Right lobe of liver (tissue), 6 donors: Measurements from ENCODE around the gene NAPA. TPM values are rescaled to one million over a fixed set of nuclear protein-coding genes. Genes with fewer than 3 reads are reported as not detected.

ENCODE experiments used
- ATAC-seq, 4 donors: fragments of 200-7000 bp; cut with Tn5 transposase; one replicate each; pipeline ENCODE4 v1.9.1; 2020; ENCODE audit warnings: mild to moderate bottlenecking in 4 of 4, moderate library complexity in 4 of 4
- DNase-seq, 3 donors: peaks; one replicate each; pipeline ENCODE4 v3.0.0-alpha.2; 2020
- H3K27ac ChIP-seq, 3 donors: fragments of 200-600 bp; one replicate each; pipeline ENCODE4 v1.8.0; 2022
- H3K27me3 ChIP-seq, 2 donors: fragments of 200-600 bp; one replicate each; pipeline ENCODE4 v1.8.0; 2022
- H3K36me3 ChIP-seq, 4 donors: fragments of 200-600 bp; sonication (generic) in 1 of 4; one replicate each; pipeline versions ENCODE4 v1.5.1 to v1.8.0; 2017 to 2022; ENCODE audit warnings: control low read depth in 1 of 4
- H3K4me1 ChIP-seq, 4 donors: fragments of 200-600 bp; sonication (generic) in 1 of 4; one replicate each; pipeline versions ENCODE4 v1.5.1 to v1.8.0; 2017 to 2022; ENCODE audit warnings: control low read depth in 1 of 4
- H3K4me3 ChIP-seq, 3 donors: fragments of 200-600 bp; one replicate each; pipeline ENCODE4 v1.8.0; 2022
- H3K9me3 ChIP-seq, 4 donors: fragments of 200-600 bp; sonication (generic) in 1 of 4; one replicate each; pipeline versions ENCODE4 v1.5.1 to v1.8.0; 2017 to 2022; ENCODE audit warnings: control low read depth in 1 of 4
- POLR2A ChIP-seq: fragments of 450-650 bp; IDR thresholded peaks from one replicate; pipeline ENCODE4 v1.6.1; 2017; ENCODE audit warnings: antibody characterized with exemption, mild to moderate bottlenecking
- WGBS: methylation state at CpG from one replicate; pipeline ENCODE4 v1.1.6; 2018; ENCODE audit warnings: low coverage, low lambda C conversion rate; ENCODE audit not compliant: insufficient coverage; ENCODE audit errors: missing lambda C conversion rate; 5-methylcytosine and 5-hydroxymethylcytosine counted together
- intact Hi-C, 2 donors: fragments of 100-400 bp; cut with DNase I; formaldehyde crosslinking; loops; one replicate each; pipeline versions ENCODE4 v1.11.2 to v1.14.1; 2022
- total RNA-seq, 6 experiments: library from RNA; depleted of rRNA in 2 of 6; stranded (reverse); fragments of >200 nt in 2 of 6; fragmentation: NEBNext Ultra II Directional in 3 of 6; extraction: Animal tissue kit (Norgen Biotek cat#: 25700) in 3 of 6; gene quantifications; one replicate each; pipeline versions ENCODE4 v1.1.0 to v1.2.4, GENCODE V29; 2016 to 2023
- TF ChIP-seq, protein P1 (sequence below), 4 donors: fragments of 200-600 bp in 3 of 4; fragments of 450-650 bp in 1 of 4; IDR thresholded peaks; one replicate each; pipeline versions ENCODE4 v1.5.1 to v1.8.0; 2016 to 2022; ENCODE audit warnings: antibody characterized with exemption in 4 of 4, mild to moderate bottlenecking in 2 of 4
- donor health status: DM: no; HTN: yes; CAD: no.
- donor health status: DM: no; HTN: no; CAD: no.
- donor health status: DM: no; HTN: no; CAD: no.
- donor health status: DM: no; HTN: yes; CAD: no.
- donor health status: DM: no; HTN: yes; CAD: no.

Gene NAPA
- total RNA-seq, 6 experiments from 2014 or later: 83.0 to 179 (median 96.0) TPM

DNA sequence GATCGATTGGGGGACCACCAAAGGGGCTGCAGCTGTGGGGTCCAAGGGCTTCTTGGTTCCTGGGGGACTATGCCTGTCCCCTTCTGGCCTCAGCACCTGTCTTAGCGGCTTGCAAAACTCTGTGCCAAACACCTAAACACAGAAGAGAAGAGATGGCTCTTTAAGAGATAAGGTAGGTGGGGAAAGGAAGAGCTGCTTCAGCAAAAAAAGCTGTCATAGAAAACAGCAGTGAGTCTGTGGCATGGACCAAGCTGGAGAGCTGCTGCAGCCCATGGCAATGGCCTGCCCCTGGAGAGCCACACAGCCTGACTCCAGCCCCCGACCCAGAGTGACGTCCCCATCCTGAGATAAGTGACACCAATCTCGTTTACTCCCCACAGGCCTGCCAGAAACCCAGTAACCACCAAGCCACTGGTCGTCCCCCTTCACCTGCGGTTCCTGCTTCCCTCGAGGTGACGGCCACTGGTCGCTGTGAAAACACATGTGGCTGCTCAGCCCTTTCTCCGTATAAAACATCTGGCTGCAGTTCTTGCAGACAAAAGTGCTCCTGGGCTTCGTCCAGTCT is 25.0 kb upstream of the NAPA start:
- TF ChIP-seq POLR2A: no peak
- TF ChIP-seq, protein P1, sequence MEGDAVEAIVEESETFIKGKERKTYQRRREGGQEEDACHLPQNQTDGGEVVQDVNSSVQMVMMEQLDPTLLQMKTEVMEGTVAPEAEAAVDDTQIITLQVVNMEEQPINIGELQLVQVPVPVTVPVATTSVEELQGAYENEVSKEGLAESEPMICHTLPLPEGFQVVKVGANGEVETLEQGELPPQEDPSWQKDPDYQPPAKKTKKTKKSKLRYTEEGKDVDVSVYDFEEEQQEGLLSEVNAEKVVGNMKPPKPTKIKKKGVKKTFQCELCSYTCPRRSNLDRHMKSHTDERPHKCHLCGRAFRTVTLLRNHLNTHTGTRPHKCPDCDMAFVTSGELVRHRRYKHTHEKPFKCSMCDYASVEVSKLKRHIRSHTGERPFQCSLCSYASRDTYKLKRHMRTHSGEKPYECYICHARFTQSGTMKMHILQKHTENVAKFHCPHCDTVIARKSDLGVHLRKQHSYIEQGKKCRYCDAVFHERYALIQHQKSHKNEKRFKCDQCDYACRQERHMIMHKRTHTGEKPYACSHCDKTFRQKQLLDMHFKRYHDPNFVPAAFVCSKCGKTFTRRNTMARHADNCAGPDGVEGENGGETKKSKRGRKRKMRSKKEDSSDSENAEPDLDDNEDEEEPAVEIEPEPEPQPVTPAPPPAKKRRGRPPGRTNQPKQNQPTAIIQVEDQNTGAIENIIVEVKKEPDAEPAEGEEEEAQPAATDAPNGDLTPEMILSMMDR (IDR thresholded peaks at IDR 0.05): no peak
- Histone ChIP-seq H3K9me3 (no peaks in the 10 kb centered on the region), H3K36me3 (no peaks in the 10 kb centered on the region), H3K27me3 (no peaks in the 10 kb centered on the region), H3K4me1 (peaks cover 0 to under 1% (median 0%) of the 10 kb centered on the region in 4 donors), H3K27ac (no peak overlapping the region), H3K4me3 (no peak overlapping the region)
- intact Hi-C loops: loop anchor here in 1 of 2 donors (10.0 kb wide), 1 partner anchor 155 kb away; no protein-coding TSS in a partner anchor
- peak in 3 of 4 donors; percentile 17 to 39 (median 20) for ATAC-seq
- DNase-seq: no peak
- WGBS: 49% methylated on average over 11 of the region's 12 CpGs

DNA sequence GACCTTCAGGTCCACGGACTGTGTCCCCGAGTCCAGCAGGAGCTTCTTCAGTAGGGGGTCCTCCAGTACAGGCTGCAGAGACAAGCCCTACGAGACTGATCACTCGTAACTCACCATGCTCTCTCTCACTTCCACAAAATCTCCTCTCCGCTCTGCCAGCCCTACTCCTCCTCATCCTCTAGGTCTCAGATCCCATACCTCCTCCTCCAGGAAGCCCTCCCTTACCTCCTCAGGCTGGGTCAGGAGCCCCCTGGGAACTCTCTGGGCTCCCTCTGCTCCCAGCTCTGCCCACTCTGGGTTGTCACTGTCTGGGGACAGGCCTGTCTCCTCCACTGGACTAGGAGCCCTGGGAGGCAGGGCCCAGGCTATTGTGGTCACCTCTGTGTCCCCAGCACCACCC is 23.9 kb upstream of the NAPA start:
- Histone ChIP-seq H3K27me3 (no peaks in the 10 kb centered on the region), H3K9me3 (no peaks in the 10 kb centered on the region), H3K4me3 (no peak overlapping the region), H3K4me1 (no peaks in the 10 kb centered on the region), H3K36me3 (no peaks in the 10 kb centered on the region), H3K27ac (no peak overlapping the region)
- WGBS: no CpG with 5 or more reads among the region's 5 CpGs
- intact Hi-C loops: loop anchor here in 1 of 2 donors (10.0 kb wide), 1 partner anchor 156 kb away; no protein-coding TSS in a partner anchor
- TF ChIP-seq POLR2A: no peak
- TF ChIP-seq, protein P1 (IDR thresholded peaks at IDR 0.05): no peak
- ATAC-seq (no peak), DNase-seq (no peak)

DNA sequence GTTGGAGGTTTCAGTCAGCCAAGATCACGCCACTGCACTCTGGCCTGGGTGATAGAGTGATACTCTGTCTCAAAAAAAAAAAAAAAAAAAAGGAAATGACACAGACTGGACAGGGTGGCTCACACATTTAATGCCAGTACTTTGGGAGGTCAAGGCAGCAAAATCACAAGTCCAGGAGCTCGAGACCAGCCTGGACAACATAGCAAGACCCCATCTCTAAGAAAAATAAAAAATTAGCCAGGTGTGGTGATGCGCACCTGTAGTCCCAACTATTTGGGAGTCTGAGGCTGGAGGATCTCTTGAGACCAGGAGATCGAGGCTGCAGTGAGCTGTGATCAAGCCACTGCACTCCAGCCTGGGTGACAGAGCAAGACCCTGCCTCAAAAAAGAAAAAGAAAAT is 22.6 kb upstream of the NAPA start:
- no peak overlapping the region for H3K4me3 ChIP-seq
- TF ChIP-seq, protein P1 (IDR thresholded peaks at IDR 0.05): no peak
- no peak for TF ChIP-seq POLR2A
- 93% methylated on average over 3 of the region's 4 CpGs for WGBS
- intact Hi-C loops: loop anchor here in 1 of 2 donors (10.0 kb wide), 1 partner anchor 157 kb away; no protein-coding TSS in a partner anchor
- no peaks in the 10 kb centered on the region for H3K27me3 ChIP-seq
- H3K36me3 ChIP-seq: no peaks in the 10 kb centered on the region
- H3K4me1 ChIP-seq: no peaks in the 10 kb centered on the region
- H3K27ac ChIP-seq: no peak overlapping the region
- no peak for ATAC-seq
- no peaks in the 10 kb centered on the region for H3K9me3 ChIP-seq
- no peak for DNase-seq

DNA sequence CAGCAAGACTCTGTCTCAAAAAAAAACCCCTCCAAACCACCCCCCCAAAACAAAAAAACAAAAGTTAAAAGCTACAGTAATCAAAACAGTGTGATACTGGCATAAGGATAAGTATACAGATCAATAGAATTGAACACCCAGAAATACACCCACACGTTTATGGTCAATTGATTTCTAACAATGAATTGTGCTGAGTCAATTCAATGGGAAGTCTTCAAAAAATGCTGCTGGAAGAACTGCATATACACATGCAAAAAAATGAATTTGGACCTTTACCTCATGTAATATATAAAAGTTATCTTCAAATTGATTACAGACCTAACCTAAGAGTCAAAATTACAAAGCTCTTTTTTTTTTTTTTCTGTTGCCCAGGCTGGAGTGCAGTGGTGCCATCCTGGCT is 19.8 kb upstream of the NAPA start:
- H3K9me3 ChIP-seq: no peaks in the 10 kb centered on the region
- no peaks in the 10 kb centered on the region for H3K27me3 ChIP-seq
- WGBS: 13% methylated on average over 1 of the region's 1 CpG
- no peak overlapping the region for H3K27ac ChIP-seq
- TF ChIP-seq POLR2A: no peak
- TF ChIP-seq, protein P1 (IDR thresholded peaks at IDR 0.05): no peak
- no peak for DNase-seq
- H3K4me1 ChIP-seq: no peaks in the 10 kb centered on the region
- no peak for ATAC-seq
- H3K4me3 ChIP-seq: no peak overlapping the region
- intact Hi-C loops: loop anchor here in 1 of 2 donors (10.0 kb wide), 1 partner anchor 160 kb away; no protein-coding TSS in a partner anchor
- no peaks in the 10 kb centered on the region for H3K36me3 ChIP-seq
